ENCODE results near the gene RFX1. TPM values are rescaled to one million over a fixed set of nuclear protein-coding genes. Genes with fewer than 3 reads are reported as not detected.
"Not testable (repeated sequence)": the region's sequence is repeated elsewhere in the genome, so short reads cannot be mapped to it uniquely, and the experiment has no call there.

RFX1 gene
- total RNA-seq, 1 experiment from 2014 or later: 3.3 TPM

DNA sequence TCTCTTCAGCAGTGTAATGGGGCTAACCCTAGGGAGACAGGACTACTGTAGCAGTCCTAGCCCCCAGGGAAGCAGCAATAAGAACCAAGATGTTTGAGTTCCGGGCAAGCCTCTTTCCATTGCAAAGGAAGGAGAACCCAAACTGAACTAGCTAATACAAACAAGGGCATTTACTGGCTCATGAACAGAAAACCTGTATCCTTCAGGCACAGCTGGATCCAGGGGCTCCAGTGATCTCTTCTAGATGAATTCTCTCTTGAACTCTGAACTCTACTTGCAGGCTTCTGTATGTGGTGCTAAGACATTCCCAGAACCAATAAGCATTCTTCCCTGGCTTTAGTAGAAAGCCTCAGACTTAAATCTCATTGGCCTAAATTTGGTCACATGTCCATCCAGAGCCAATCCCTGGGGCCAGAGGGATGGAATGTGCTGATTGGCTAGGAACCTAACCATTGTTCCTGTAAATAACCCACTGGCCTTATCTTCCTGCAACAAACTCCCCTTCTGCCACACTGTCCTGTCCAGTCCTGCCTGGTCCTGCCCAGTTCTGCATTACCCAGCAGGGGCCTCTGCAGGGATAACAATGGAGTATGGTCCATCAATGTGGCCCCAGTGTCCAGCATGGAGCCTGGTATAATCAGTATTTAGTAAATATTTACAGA is 64.0 kb downstream of the RFX1 start:
- no peaks in the 10 kb centered on the region for H3K27me3 ChIP-seq
- no peak overlapping the region for H3K4me3 ChIP-seq
- H3K9me3 ChIP-seq: peaks cover 9% of the 10 kb centered on the region; the same call in 1 of the 2 replicates
- no peaks in the 10 kb centered on the region for H3K36me3 ChIP-seq
- no peak for DNase-seq

- no peak for DNase-seq
- Histone ChIP-seq H3K9me3 (peaks cover 9% of the 10 kb centered on the region; the same call in 1 of the 2 replicates), H3K4me3 (no peak within 1 kb of the TSS), H3K27me3 (no peaks in the 10 kb centered on the region), H3K36me3 (no peaks in the 10 kb centered on the region)
These were observed 67.6 kb downstream of the RFX1 start, which contains the start of gene PODNL1 for GRCh38 chr19:13938301-13939064. PODNL1 (minus strand) TSS chr19:13938417; CDS start chr19:13938181, 236 bp downstream.

- Histone ChIP-seq H3K36me3 (no peaks in the 10 kb centered on the region), H3K9me3 (peaks cover 9% of the 10 kb centered on the region; the same call in 1 of the 2 replicates), H3K4me3 (no peak overlapping the region), H3K27me3 (no peaks in the 10 kb centered on the region)
- DNase-seq: no peak
These were observed 68.4 kb downstream of the RFX1 start for GRCh38 chr19:13937479-13938300.

DNA sequence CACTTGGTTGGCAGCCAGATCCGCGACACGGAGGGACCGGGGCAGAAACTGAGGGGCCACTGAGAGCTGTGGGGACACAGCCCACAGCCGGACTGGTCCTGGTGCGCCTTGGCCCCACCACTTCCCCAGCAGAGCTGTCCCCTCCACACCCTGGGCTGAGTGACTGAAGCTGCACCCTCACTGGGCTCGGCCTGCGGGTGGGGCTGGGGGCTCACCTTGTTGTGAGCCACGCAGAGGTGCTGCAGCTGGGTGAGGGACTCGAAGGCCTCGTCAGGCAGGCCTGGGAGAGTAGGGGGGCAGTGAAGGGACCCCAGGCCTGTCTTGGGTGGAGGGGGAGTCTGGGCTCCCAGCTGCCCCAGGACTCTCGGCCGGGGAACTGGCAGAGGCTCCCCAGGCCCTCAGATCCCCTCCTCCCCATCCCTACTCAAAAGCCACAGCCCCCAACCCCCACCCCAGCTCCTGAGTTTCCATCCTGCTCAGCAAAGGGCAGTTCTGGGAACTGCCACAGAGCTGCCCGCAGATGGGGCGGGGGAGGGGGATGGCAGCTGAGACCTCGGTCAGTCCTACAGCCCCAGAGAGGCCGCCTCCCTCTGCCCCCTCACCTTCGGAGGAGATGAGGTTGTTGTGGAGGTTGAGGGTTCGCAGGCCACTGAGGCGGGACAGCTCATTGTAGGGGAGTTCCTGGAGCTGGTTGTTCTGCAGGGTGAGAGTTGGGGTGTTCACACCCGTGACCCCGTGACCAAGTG is 70.2 kb downstream of the RFX1 start:
- DNase-seq: no peak
- Histone ChIP-seq H3K4me3 (no peak overlapping the region), H3K36me3 (no peaks in the 10 kb centered on the region), H3K9me3 (no peaks in the 10 kb centered on the region), H3K27me3 (no peaks in the 10 kb centered on the region)

- no peak for DNase-seq
- no peak overlapping the region for H3K4me3 ChIP-seq
- H3K36me3 ChIP-seq: peaks cover 4% of the 10 kb centered on the region; the same call in 1 of the 2 replicates
- H3K27me3 ChIP-seq: no peaks in the 10 kb centered on the region
- H3K9me3 ChIP-seq: no peaks in the 10 kb centered on the region
These were observed 71.4 kb downstream of the RFX1 start for GRCh38 chr19:13934785-13935109.

DNA sequence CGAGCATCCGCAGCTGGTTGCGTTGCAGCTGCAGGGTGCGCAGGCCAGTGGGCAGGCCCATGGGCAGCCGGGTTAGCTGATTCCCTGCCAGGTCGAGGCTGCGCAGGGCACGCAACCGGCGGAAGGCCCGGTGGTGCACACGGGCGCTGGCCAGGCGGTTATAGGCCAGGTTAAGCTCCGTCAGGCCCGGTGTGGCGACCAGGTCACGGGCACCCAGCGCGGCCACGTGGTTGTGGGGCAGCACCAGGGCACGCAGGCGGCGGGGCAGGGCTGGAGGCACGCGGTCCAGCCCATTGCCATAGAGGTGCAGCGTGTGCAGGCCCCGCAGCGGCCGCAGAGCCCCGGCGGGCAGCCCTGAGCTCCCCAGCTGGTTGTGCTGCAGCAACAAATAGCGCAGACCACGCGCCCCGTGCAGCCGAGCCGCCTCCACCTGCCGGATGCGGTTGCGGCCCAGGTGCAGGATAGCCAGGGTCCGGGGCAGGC is 73.2 kb downstream of the RFX1 start:
- Histone ChIP-seq H3K27me3 (no peaks in the 10 kb centered on the region), H3K36me3 (peaks cover 7% of the 10 kb centered on the region; the same call in 1 of the 2 replicates), H3K4me3 (no peak overlapping the region), H3K9me3 (no peaks in the 10 kb centered on the region)
- DNase-seq: no peak

DNA sequence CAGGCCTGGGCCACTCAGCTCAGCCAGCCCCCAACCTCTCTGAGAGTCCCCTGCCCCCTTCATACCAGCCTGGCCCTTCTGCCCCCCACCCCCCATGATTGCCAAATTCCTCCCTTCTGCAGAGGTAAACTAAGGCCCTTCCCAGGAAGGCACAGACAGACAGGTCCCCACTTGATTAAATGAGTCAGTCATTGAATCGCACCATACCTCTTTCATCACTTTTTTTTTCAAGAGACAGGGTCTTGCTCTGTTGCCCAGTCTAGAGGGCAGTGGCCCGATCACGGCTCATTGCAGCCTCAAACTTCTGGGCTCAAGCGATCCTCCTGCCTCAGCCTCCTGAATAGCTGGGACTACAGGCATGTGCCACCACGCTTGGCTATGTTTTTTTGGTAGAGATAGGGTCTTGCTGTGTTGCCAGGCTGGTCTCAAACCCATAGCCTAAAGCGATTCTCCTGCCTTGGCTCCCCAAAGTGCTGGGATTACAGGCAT is 73.9 kb downstream of the RFX1 start:
- H3K4me3 ChIP-seq: no peak overlapping the region
- no peaks in the 10 kb centered on the region for H3K9me3 ChIP-seq
- peaks cover 8% of the 10 kb centered on the region for H3K36me3 ChIP-seq
- H3K27me3 ChIP-seq: no peaks in the 10 kb centered on the region
- no peak for DNase-seq

- H3K27me3 ChIP-seq: no peaks in the 10 kb centered on the region
- no peak overlapping the region for H3K4me3 ChIP-seq
- no peak for DNase-seq
- H3K9me3 ChIP-seq: no peaks in the 10 kb centered on the region
- H3K36me3 ChIP-seq: peaks cover 11% of the 10 kb centered on the region
These were observed 74.5 kb downstream of the RFX1 start for GRCh38 chr19:13931391-13932148.

DNA sequence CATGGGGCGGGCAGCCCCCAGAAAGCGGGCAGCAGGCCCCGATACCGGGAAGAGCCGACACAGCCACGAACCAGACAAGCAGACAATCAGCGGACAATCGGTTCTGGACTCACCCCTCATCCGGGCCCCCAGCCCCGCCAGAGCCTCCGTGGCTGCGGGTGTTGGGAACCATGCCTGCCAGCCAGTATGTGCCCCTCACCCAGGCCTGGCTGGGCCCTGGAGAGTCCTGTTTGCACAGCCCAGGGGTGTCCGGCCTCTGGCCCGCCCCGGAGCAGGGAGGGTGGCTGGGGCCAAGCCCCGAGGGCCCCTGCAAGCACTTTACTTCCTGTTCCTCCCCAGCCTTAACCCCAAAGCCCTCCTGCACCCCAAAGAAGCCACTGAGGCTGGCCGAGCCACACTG is 75.7 kb downstream of the RFX1 start:
- Histone ChIP-seq H3K36me3 (peaks cover 17% of the 10 kb centered on the region), H3K4me3 (no peak overlapping the region), H3K27me3 (no peaks in the 10 kb centered on the region), H3K9me3 (no peaks in the 10 kb centered on the region)
- DNase-seq: no peak

- DNase-seq: no peak
- Histone ChIP-seq H3K9me3 (no peaks in the 10 kb centered on the region), H3K4me3 (no peak overlapping the region)
These were observed 76.2 kb downstream of the RFX1 start for GRCh38 chr19:13929956-13930355.

GRCh38 chr19:13929340-13929739 is 76.8 kb downstream of the RFX1 start:
- Histone ChIP-seq H3K27me3 (no peaks in the 10 kb centered on the region), H3K36me3 (peaks cover 22% of the 10 kb centered on the region), H3K4me3 (no peak overlapping the region), H3K9me3 (no peaks in the 10 kb centered on the region)
- no peak for DNase-seq

More at GRCh38 chr19:13929956-13930355, 76.2 kb downstream of the RFX1 start:
- Histone ChIP-seq H3K27me3 (no peaks in the 10 kb centered on the region), H3K36me3 (peaks cover 20% of the 10 kb centered on the region)

- no peak for DNase-seq
- H3K36me3 ChIP-seq: peaks cover 38% of the 10 kb centered on the region
- no peak overlapping the region for H3K4me3 ChIP-seq
- no peaks in the 10 kb centered on the region for H3K27me3 ChIP-seq
- H3K9me3 ChIP-seq: no peaks in the 10 kb centered on the region
These were observed 79.4 kb downstream of the RFX1 start for GRCh38 chr19:13926715-13927114.

GRCh38 chr19:13926010-13926409 is 80.1 kb downstream of the RFX1 start:
- no peak overlapping the region for H3K4me3 ChIP-seq
- no peaks in the 10 kb centered on the region for H3K27me3 ChIP-seq
- peaks cover 45% of the 10 kb centered on the region for H3K36me3 ChIP-seq
- DNase-seq: no peak
- H3K9me3 ChIP-seq: no peaks in the 10 kb centered on the region; the same call in 1 of the 2 replicates

- H3K4me3 ChIP-seq: no peak overlapping the region
- no peaks in the 10 kb centered on the region; the same call in 1 of the 2 replicates for H3K9me3 ChIP-seq
- DNase-seq: no peak
- H3K36me3 ChIP-seq: peaks cover 64% of the 10 kb centered on the region
- no peaks in the 10 kb centered on the region for H3K27me3 ChIP-seq
These were observed 82.7 kb downstream of the RFX1 start for GRCh38 chr19:13923194-13923987.

- not testable (repeated sequence) for DNase-seq, H3K4me3 ChIP-seq, H3K27me3 ChIP-seq, H3K9me3 ChIP-seq
- peaks cover 62% of the 10 kb centered on the region for H3K36me3 ChIP-seq
These were observed 84.0 kb downstream of the RFX1 start for GRCh38 chr19:13922118-13922517.

Measured in MG63 (cell line).